ENCODE results near the gene TBC1D7.

The TBC1D7 gene

GRCh38 chr6:13289789-13290318 lies 38.5 kb downstream of the TBC1D7 start:
- no peak for DNase-seq

GRCh38 chr6:13288969-13289391 lies 39.4 kb downstream of the TBC1D7 start:
- no peak for DNase-seq

- DNase-seq = no peak
Measured at GRCh38 chr6:13288481-13288880, 39.9 kb downstream of the TBC1D7 start.

GRCh38 chr6:13287104-13287503 lies 41.2 kb downstream of the TBC1D7 start:
- no peak for DNase-seq

GRCh38 chr6:13286181-13286580 lies 42.2 kb downstream of the TBC1D7 start:
- DNase-seq = no peak

GRCh38 chr6:13285705-13286104 lies 42.6 kb downstream of the TBC1D7 start:
- no peak for DNase-seq

GRCh38 chr6:13284646-13285045 lies 43.7 kb downstream of the TBC1D7 start:
- no peak for DNase-seq

- DNase-seq = no peak
Measured at GRCh38 chr6:13283331-13283730, 45.0 kb downstream of the TBC1D7 start.

- DNase-seq = no peak
Measured at GRCh38 chr6:13282393-13283069, 45.8 kb downstream of the TBC1D7 start.

GRCh38 chr6:13281686-13282085 lies 46.7 kb downstream of the TBC1D7 start:
- DNase-seq = no peak

- DNase-seq = no peak
Measured at GRCh38 chr6:13280254-13280653, 48.1 kb downstream of the TBC1D7 start.

- no peak for DNase-seq
Measured at GRCh38 chr6:13278991-13279390, 49.3 kb downstream of the TBC1D7 start.

- DNase-seq = no peak
Measured at GRCh38 chr6:13278164-13278563, 50.2 kb downstream of the TBC1D7 start.

- DNase-seq = no peak
Measured at GRCh38 chr6:13277231-13277630, 51.1 kb downstream of the TBC1D7 start.

GRCh38 chr6:13275435-13275989 lies 52.8 kb downstream of the TBC1D7 start:
- DNase-seq = no peak

GRCh38 chr6:13274707-13275434 lies 53.5 kb downstream of the TBC1D7 start:
- no peak for DNase-seq

- no peak for DNase-seq
Measured at GRCh38 chr6:13273931-13274706, 54.2 kb downstream of the TBC1D7 start.

GRCh38 chr6:13273202-13273930 lies 55.0 kb downstream of the TBC1D7 start:
- DNase-seq = no peak

- no peak for DNase-seq
Measured at GRCh38 chr6:13272131-13273046, 55.9 kb downstream of the TBC1D7 start.

- no peak for DNase-seq
Measured at GRCh38 chr6:13268913-13269518, 59.3 kb downstream of the TBC1D7 start.

GRCh38 chr6:13267142-13267651 lies 61.1 kb downstream of the TBC1D7 start:
- no peak for DNase-seq

Measured in NCI-H1417 treated with DMSO at 0.1 percent for 48 hours (cell line).